ENCODE results near the gene BRSK1. TPM values are rescaled to one million over a fixed set of nuclear protein-coding genes. Genes with fewer than 3 reads are reported as not detected.

Gene BRSK1
- total and polyA plus RNA-seq, 2 of the 13 experiments (the other 11 are each of a cell fraction or from before 2014, with no cell fraction given): 0.18 to 1.2 TPM

- TF ChIP-seq MAFG (CRISPR knock-in tag; IDR thresholded peaks at IDR 0.05) (no peak), ZNF362 (CRISPR knock-in tag; IDR thresholded peaks at IDR 0.05; ENCODE audit: borderline replicate concordance) (no peak), ZNF557 (CRISPR knock-in tag; IDR thresholded peaks at IDR 0.05) (no peak), ZNF776 (CRISPR knock-in tag; IDR thresholded peaks at IDR 0.05) (peak; percentile 35; the same call in 1 of the 2 replicates), BORCS8-MEF2B (CRISPR knock-in tag; IDR thresholded peaks at IDR 0.05) (no peak), NFE2 (CRISPR knock-in tag; IDR thresholded peaks at IDR 0.05) (no peak), PLSCR1 (CRISPR knock-in tag; IDR thresholded peaks at IDR 0.05; ENCODE audit: borderline replicate concordance) (0 out of 2 replicates have a peak, but pooled peaks have one; percentile 59), CBFB (CRISPR knock-in tag; IDR thresholded peaks at IDR 0.05) (peak; percentile 79), KAT2B (IDR thresholded peaks at IDR 0.05; ENCODE audit: borderline replicate concordance, low read depth, low read length) (no peak), ATAD3A (CRISPR knock-in tag; IDR thresholded peaks at IDR 0.05) (no peak), GABPA (IDR thresholded peaks at IDR 0.05; ENCODE audit: low read depth, low read length) (peak; percentile 99), GABPA (CRISPR knock-in tag; IDR thresholded peaks at IDR 0.05; ENCODE audit: low read depth) (peak; percentile 99), PBX2 (CRISPR knock-in tag; IDR thresholded peaks at IDR 0.05) (peak; percentile 76), ZNF670 (CRISPR knock-in tag; IDR thresholded peaks at IDR 0.05; ENCODE audit: borderline replicate concordance) (peak; percentile 33; the same call in 1 of the 2 replicates), MTA3 (CRISPR knock-in tag; IDR thresholded peaks at IDR 0.05) (no peak), ATF7-NPFF (CRISPR knock-in tag; IDR thresholded peaks at IDR 0.05; ENCODE audit: low read depth) (0 out of 2 replicates have a peak, but pooled peaks have one; percentile 53), EED (CRISPR knock-in tag; IDR thresholded peaks at IDR 0.05) (peak; percentile 27; the same call in 1 of the 2 replicates), ZMYM3 (CRISPR knock-in tag; IDR thresholded peaks at IDR 0.05) (no peak), ZNF484 (CRISPR knock-in tag; IDR thresholded peaks at IDR 0.05; ENCODE audit: borderline replicate concordance, low read depth) (no peak), GATAD2A (CRISPR knock-in tag; IDR thresholded peaks at IDR 0.05) (peak; percentile 49; the same call in 1 of the 2 replicates), BATF2 (CRISPR knock-in tag; IDR thresholded peaks at IDR 0.05) (no peak), CENPT (CRISPR knock-in tag; IDR thresholded peaks at IDR 0.05; ENCODE audit: low read depth) (no peak), ZNF441 (CRISPR knock-in tag; IDR thresholded peaks at IDR 0.05; ENCODE audit: borderline replicate concordance) (no peak), THRA (CRISPR knock-in tag; IDR thresholded peaks at IDR 0.05; ENCODE audit: borderline replicate concordance) (peak; percentile 37; the same call in 1 of the 2 replicates), SMAD3 (CRISPR knock-in tag; IDR thresholded peaks at IDR 0.05) (0 out of 2 replicates have a peak, but pooled peaks have one; percentile 22), FOXK2 (IDR thresholded peaks at IDR 0.05) (peak; percentile 55; the same call in 1 of the 2 replicates), MIER2 (CRISPR knock-in tag; IDR thresholded peaks at IDR 0.05) (peak; percentile 43; the same call in 1 of the 2 replicates)
Measured at GRCh38 chr19:55279770-55280643, 3.8 kb upstream of the BRSK1 start, which contains the start of gene HSPBP1 (continued).
